HG03025 (cell line): ENCODE data around the gene ALKBH2.
"Not testable (repeated sequence)": the region's sequence is repeated elsewhere in the genome, so short reads cannot be mapped to it uniquely, and the experiment has no call there.

Experiments used
- ATAC-seq: cut with Tn5 transposase; IDR thresholded peaks from one replicate; pipeline ENCODE4 v1.9.1; 2021; ENCODE audit warnings: mild to moderate bottlenecking, moderate library complexity; ENCODE audit not compliant: unreplicated experiment, low FRiP score

ALKBH2 gene

DNA sequence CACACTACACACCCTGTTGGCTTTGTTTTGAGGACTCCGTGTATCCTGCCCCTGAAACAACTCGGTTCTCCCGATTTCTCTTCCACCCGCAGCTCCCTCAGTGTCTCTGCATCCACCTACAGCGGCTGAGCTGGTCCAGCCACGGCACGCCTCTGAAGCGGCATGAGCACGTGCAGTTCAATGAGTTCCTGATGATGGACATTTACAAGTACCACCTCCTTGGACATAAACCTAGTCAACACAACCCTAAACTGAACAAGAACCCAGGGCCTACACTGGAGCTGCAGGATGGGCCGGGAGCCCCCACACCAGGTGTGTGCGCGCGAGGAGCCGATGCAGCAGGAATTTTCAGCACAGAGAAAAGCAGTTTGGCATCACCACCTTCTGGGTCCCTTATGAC is 10.5 kb downstream of the ALKBH2 start:
- ATAC-seq: no peak

DNA sequence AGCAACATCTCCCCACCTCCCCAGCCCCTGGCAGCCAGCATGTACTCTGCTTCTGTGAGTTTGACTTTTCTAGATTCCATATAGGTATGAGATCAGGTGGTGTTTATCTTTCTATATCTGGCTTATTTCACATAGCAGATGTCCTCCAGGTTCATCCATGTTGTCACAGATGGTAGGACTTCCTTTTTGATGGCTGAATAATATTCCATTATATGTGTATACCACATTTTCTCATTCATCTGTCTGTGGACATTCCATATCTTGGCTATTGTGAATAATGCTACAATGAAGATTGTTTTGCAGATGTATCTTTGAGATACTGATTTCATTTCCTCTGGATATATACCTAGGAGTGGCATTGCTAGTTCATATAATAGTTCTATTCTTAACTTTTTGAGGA is 18.4 kb downstream of the ALKBH2 start:
- ATAC-seq: no peak

DNA sequence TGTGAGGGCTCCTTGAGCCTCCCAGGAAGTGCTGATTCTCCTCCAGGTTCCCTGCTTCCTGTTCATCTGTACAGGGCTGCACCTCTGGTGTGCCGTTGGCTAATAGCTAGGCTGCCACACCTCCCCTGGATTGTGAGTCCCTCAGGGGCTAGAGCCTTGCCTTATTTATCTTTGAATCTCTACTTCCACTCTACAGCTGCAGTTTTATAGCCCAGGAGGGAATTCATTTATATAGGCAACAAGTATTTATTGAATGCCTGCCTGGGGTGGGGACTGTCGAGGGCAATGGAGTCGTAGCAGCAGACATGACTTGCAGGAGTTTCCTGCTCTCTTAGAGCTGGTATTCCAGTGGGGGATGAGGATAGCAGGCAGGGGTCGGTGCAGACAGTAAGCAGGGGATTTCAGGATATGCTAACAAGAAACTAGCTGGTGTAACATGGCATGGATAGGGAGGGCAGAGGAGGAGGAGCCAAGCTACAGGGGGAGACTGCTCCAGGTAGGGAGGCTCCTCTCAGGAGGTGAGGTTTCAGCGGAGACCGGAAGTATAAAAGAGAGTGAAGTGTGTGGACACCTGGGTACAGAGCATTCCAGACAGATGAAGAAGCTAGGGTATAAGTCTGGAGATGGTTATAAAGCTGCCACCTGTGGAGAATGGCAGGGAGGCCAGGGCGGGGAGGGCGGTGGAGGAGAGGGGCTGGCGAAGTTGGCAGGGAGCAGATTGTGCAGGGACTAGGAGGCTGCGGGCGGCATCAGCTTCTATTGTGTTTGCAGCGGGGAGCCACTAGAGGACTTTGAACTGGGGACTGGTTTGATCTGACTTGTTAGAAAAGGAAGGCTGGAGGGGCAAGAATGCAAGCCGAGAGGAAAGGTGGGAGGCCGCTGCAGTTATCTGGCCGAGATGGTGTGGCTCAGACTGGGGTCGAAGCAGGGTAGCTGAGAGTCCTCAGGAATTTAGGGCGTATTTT is 23.7 kb downstream of the ALKBH2 start:
- no peak for ATAC-seq

DNA sequence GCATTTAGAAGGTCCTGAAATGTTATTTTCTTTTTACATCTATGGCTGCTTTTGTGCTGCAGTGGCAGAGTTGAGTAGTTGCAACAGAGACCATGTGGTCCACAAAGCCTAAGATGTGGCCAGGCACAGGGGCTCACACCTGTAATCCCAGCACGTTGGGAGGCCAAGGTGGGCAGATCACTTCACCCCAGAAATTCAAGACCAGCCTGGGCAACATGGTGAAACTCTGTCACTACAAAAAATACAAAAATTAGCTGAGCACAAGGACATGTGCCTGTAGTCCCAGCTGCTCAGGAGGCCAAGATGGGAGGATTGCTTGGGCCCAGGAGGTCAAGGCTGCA is 27.4 kb downstream of the ALKBH2 start:
- no peak for ATAC-seq

DNA sequence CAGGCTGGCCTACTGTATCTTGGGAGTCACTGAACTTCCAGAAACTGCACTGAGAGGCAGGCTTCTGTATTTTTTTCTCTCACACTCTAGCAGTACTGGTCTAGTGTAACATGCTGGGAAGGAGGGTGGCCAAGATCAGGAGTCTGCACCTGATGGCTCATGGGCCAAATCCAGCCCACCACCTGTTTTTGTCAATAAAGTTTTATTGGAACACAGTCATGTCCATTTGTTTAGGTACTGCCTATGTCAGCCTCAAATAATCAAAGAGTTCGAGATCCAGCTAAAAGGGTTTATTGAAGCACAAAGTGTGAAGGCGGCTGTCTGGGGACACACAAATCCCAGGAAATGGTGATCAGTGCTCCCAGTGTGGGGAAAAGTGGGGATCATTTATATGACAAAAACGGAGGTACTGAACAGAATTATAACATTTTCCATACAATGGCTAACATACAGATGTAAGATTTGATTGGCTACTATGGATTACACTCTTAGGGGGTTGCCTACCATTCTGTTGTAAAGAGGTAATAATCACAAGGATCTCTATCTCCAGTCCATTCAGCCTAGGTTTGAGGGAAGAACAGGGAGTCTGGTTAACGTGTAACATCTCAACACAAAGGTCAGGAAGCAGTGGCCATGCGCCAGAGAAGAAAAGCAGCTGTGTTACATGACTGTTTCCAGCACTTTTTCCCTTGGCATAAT is 28.0 kb downstream of the ALKBH2 start:
- no peak for ATAC-seq

DNA sequence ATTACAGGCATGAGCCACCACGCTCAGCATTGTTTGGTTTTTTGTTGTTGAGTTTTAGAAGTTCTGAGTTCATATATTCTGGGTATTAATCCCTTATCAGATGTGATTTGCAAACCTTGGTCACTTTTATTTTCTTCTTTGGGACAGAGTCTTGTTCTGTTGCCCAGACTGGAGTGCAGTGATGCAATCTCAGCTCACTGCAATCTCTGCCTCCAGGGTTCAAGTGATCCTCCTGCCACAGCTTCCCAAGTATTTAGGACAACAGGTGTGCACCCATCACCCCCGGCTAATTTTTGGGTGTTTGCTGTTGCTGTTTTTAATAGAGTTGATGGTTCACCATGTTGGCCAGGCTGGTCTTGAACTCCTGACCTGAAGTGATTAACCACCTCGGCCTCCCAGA is 29.1 kb downstream of the ALKBH2 start:
- ATAC-seq: no peak

DNA sequence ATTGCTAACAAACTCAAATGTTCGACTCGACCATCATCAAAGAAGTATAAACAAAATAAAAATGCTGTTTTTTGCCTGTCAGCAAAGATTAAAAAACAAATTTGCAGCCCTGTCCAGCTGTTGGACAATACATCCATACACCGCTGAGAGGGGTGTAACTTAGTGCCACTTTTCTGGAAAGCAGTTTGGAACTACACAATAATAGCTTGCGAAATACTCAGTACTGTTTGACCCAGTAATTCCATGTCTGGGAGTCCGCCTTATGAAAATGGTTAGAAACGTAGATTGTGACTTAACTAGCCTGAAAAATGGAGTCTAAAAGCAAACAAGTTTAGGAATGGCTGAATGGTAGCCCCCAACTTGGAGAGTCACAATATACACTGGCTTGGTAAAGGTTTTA is 34.5 kb downstream of the ALKBH2 start:
- no peak for ATAC-seq

DNA sequence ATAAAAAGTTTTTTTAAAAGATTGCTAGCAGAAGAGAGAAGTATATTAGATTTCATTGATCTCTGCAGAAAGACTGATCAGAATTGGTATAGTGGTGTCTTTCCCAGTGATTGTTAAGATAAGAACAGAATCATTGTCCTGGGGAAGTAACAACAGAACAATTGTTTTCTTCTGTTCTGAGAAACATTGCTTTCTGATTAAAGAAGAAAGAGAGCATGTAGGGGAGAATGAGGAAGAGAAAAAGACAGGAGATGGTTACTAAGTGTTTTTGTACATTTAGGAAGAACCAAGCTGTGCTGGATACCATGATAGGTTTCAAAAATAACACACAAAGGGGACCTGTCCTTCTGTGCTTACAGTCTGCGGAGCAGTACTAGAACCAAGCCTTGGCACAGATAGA is 35.9 kb downstream of the ALKBH2 start:
- no peak for ATAC-seq

DNA sequence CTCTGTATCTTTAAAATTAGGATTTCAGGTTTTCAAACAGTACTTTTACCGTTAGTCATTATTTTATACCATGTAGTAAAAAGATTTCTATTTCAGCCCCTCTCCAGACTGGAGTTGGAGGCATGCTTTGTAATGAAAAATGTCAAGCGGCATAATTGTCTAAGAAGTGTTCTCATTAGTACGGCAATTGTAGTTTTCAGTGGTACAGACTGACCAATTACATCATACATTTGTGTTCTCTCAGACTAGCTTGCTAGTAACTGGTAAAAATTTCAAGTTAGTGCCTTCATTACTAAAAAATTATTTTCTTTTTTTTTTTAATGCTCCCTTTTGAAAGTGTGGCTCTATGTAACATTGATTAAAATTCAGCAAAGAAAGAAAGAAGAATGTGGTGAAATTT is 36.4 kb downstream of the ALKBH2 start:
- no peak for ATAC-seq

DNA sequence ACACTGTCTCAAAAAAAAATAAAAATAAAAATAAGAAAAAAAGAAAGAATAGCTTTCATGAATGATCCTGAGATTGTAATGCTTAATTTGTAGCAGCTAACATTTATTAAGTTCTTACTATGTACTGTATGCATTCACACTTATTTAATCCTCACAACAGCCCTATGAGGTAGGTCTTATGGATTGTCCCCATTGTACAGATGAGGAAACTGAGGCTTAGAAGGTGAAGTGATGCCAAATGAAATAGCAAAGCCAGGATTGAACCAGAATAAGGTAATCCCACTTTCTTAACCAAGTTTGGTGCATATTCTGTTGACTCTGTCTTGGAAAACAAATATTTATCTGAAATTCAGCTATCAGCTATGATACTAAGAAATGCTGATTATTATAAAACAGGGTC is 38.8 kb downstream of the ALKBH2 start:
- ATAC-seq: no peak

DNA sequence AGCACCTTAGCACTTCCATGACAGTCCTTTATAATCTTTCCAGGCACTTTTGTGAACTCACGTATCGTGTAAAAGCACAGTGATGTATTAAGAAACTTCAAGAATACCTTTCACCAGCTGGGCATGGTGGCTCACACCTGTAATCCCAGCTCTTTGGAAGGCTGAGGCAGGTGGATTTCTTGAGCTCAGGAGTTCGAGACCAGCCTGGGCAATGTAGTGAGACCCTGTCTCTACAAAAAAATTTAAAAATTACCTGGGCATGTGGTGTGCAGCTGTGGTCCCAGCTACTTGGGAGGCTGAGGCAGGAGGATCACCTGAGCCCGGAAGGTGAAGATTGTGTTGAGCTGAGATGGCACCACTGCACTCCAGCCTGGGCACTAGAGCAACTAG is 39.2 kb downstream of the ALKBH2 start:
- not testable (repeated sequence) for ATAC-seq

DNA sequence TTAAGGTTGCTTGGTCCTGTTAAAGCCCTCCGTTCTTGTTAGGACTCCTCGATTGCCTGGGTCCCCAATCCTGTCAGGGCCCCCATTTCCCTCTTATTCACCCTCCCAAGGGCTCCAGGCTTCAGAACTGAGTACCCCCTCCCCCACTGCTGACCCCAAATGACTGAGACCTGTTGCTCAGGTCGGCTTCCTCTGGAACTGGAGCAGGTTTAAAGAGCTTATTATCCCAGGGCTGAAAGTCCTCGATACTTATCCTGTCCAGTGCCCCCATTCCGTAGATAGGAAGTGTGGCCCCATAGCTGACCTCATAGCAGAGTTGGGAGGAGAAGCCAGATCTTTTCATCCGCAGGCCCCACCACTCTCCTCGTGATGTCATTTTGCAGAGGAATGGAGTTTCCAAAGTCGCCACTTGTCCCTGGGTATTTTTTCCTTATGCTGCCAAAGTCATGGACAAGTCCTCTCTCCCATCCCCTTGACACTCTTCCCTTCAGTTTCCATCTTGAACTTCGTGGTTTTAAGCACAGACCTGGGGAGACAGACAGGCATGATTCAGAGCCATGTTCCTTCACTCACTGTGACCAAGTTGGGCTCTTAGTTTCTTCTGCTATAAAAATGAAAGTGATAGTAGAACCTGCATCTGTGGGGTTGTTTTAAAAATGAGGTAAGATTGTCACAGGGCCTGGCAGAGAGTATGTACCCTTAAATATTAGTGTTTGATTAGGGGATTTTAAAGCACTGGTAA is 39.7 kb downstream of the ALKBH2 start:
- no peak for ATAC-seq

DNA sequence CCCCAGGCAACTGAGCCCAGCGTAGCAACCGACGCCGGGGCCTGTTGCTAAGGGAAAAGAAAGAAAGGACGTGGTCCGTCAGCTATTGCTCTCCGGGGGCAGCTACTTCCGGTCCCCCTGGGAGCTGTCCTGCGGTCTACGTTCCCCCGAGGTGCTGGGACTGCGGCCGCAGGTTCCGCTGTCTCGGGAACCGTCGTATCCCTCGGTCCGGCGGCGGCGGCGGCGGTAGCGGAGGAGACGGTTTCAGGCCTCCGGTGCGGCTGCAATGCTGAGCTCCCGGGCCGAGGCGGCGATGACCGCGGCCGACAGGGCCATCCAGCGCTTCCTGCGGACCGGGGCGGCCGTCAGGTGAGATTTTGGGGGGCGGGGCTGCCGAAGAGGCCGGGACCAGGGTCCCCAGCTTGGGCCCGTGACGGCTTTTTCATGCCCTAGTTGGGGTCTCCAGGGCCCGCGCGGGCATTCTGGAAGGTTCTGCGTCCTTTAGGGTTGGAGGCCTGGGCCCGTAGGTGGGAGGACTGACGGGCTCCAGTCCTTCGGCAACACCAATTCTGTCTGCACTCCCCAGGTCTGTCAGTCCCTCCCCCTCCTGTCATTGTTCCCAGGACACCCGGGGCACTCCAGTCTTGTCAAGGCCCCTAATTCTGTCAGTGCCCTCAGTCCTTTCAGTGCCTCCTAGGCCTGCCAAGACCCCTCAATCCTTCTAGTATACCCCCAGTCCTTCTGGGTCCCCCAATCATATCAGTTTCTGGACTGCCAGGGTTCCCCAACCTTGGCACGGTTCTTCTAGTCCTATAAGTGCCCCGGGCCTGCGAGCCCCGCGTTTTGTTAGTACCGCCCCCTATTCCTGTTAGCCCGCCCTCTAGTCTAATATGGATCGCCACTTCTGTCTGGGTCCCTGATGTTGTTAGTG is 40.6 kb downstream of the ALKBH2 start, which contains the start of gene USP30:
Gene USP30, plus strand, starts transcription at position 163 of the 910 bp plus-strand sequence. Its CDS starts 103 bp downstream, at position 266.
- peak; percentile 79 for ATAC-seq

DNA sequence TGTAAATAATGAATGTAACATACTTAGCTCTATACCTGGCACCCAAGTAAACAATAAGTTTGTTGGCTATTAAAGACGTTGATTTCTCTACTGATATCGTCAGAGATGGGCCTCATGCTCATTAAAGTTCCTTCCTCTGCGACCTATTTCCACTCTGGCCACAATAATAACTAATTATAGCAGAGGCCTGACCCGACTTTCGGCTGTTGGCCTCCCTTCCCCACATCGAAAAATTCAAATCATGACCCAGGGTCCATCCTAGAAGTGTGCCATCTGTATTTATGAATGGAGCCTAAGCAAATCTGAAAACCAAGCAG is 41.2 kb downstream of the ALKBH2 start:
- no peak for ATAC-seq

DNA sequence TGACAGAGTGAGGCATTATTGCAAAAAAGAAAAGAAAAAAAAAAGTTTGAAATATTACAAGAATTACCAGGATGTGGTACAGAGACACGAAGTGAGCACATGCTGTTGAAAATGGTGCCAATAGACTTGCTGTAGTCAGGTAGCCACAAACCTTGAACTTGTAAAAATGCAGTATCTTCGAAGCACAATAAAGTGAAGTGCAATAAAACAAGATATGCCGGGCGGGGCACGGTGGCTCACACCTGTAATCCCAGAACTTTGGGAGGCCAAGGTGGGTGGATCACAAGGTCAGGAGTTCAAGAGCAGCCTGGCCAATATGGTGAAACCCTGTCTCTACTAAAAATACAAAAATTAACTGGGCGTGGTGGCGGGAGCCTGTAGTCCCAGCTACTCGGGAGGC is 43.5 kb downstream of the ALKBH2 start:
- not testable (repeated sequence) for ATAC-seq

DNA sequence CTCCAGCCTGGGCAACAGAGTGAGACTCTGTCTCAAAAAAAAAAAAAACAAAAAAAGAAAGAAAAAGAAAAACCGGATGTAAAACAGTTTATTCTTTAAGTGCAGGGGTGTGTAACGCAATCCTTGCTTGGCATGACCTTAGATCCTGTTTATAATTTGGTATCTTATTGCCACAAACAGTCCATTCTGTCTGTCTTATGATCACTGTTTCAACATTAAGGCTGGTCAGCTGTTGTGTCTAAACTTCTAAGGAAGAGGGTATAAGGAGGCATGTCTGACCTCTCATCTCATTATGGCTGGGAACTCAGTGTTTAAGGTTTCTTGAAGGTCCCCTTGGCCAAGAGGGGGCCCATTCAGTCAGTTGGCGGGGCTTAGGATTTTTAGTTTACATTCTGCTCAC is 44.6 kb downstream of the ALKBH2 start:
- ATAC-seq: not testable (repeated sequence)

DNA sequence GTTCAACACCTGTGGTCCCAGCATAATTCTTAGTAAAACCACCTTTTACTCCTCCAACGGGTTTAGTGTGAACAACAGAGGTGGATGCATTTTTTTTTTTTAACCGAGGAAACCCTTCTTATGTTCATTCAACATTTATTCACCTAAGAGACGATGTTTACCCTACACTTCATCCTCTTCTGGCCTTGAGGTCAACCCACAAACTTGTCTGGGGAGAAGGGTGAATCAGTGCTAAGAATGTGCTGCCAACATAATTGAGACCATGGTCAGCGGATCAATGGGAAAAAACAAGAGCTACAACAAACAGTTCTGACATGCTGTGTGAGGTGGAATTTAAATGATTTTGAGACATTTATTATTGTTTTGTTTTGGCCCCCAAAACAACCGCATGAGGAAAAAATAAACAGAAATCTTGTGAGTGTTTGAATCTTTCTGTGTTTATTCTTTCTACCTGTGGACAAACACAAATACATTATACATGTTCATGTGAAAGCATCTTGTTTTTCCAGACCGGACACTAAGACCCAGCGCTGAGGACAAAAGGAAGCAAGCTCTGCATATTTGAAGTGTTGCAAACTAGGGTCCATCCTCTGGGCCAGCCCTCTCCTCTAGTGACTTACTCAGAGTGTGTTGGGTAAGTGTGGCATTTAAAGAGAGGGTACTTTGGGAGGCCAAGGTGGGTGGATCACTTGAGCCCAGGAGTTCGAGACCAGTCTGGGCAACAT is 46.0 kb downstream of the ALKBH2 start:
- ATAC-seq: no peak

DNA sequence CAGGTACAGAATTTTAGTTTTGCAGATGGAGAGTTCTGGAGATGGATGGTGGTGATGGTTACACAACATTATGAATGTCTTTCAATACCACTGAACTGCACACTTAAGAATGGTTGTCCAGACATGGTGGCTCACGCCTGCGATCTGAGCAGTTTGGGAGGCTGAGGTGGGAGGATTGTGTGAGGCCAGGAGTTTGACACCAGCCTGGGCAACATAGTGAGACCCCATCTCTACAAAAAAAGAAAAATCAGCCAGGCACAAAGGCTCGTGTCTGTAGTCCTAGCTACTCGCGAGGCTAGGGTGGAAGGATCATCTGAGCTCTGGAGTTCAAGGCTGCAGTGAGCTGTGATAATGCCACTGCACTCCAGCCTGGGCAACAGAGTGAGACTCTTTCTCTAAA is 49.0 kb downstream of the ALKBH2 start:
- ATAC-seq: no peak
